Psoas muscle (tissue), 8 donors: ENCODE data around the gene MTMR10. TPM values are rescaled to one million over a fixed set of nuclear protein-coding genes. Genes with fewer than 3 reads are reported as not detected.

Experiments used
- ATAC-seq, 4 donors: fragments of 200-7000 bp; cut with Tn5 transposase; one replicate each; pipeline ENCODE4 v1.9.1; 2020; ENCODE audit warnings: moderate library complexity in 3 of 4, mild to moderate bottlenecking in 2 of 4
- DNase-seq, 2 donors: peaks; one replicate each; pipeline ENCODE4 v3.0.0-alpha.2; 2020
- H3K27ac ChIP-seq: fragments of 200-600 bp; one replicate; pipeline ENCODE4 v1.8.0; 2022
- H3K27me3 ChIP-seq, 3 donors: fragments of 200-600 bp in 1 of 3; one replicate each; pipeline versions ENCODE4 v1.6.1 to v1.8.0; 2013 to 2022; ENCODE audit warnings: low read length in 2 of 3, mild to moderate bottlenecking in 2 of 3, moderate library complexity in 1 of 3; ENCODE audit not compliant: insufficient read depth in 3 of 3
- H3K36me3 ChIP-seq, 2 donors: fragments of 200-600 bp in 1 of 2; one replicate each; pipeline versions ENCODE4 v1.6.1 to v1.8.0; 2013 to 2022; ENCODE audit warnings: low read depth in 1 of 2, mild to moderate bottlenecking in 1 of 2, moderate library complexity in 1 of 2; ENCODE audit not compliant: insufficient read depth in 1 of 2
- H3K4me1 ChIP-seq: fragments of 200-600 bp; one replicate; pipeline ENCODE4 v1.8.0; 2022
- H3K4me3 ChIP-seq: fragments of 200-600 bp; one replicate; pipeline ENCODE4 v1.8.0; 2022; ENCODE audit warnings: mild to moderate bottlenecking
- H3K9me3 ChIP-seq: fragments of 200-600 bp; one replicate; pipeline ENCODE4 v1.8.0; 2022
- CTCF ChIP-seq: fragments of 200-600 bp; IDR thresholded peaks from one replicate; pipeline ENCODE4 v1.8.0; 2022; ENCODE audit warnings: antibody characterized with exemption
- WGBS, 3 donors: extraction: QIAGEN DNeasy Blood & Tissue Kit; methylation state at CpG; one replicate each; pipeline versions ENCODE4 v1.1.6 to v1.1.7; 2013; 5-methylcytosine and 5-hydroxymethylcytosine counted together
- intact Hi-C, 2 donors: fragments of 100-400 bp; cut with DNase I; formaldehyde crosslinking; loops; one replicate each; pipeline versions ENCODE4 v1.11.0 to v1.14.2; 2022
- polyA plus RNA-seq, 3 donors: library from polyadenylated mRNA; stranded (reverse); fragments of 200-250 nt; gene quantifications; one replicate each; pipeline ENCODE4 v1.2.3, GENCODE V29; 2013
- total RNA-seq, 4 donors: library from RNA; stranded (reverse); fragmentation: NEBNext Ultra II Directional in 2 of 4; extraction: Animal tissue kit (Norgen Biotek cat#: 25700) in 2 of 4; gene quantifications; one replicate each; pipeline versions ENCODE4 v1.2.1 to v1.2.4, GENCODE V29; 2021 to 2023
- donor health status: healthy with polysubstance abuse.
- donor health status: DM: no; HTN: no; CAD: no; lungs with moderate emphysema.
- donor health status: Bipolar disorder and iron deficiency.
- donor health status: healthy.
- donor health status: DM: yes; HTN: yes; CAD: no.
- donor health status: DM: no; HTN: no; CAD: no.
- donor health status: DM: no; HTN: no; CAD: no.
- donor health status: DM: yes; HTN: yes; CAD: no.

Gene MTMR10
- total and polyA plus RNA-seq, 7 donors = 15.0 to 52.3 (median 28.0) TPM

DNA sequence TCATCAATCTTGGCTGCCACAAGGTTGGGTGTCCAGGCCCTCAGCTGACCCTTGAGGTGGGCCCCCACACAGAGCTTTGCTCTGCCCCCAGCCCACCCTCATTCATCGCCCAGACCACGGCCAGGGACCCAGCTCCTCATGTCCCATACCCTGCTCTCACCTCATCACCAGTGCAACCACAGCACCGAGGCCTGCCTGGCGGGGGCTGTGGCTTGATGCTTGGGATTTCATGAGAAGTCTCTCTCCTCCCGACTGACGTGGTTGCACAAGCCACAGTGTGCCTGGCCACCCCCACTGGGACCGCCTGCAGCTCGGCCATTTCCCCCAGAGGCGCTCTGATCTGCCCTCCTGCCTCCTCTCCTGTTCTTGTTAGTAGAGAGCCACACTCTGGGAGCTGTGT is 45.4 kb upstream of the MTMR10 start:
- no peak overlapping the region for H3K27ac ChIP-seq
- 80 to 87% (median 84%) methylated on average over 9 of the region's 9 CpGs for WGBS, 3 donors
- intact Hi-C loops = no loop called here
- TF ChIP-seq CTCF = no peak
- H3K27me3 ChIP-seq = peaks cover 0 to 3% (median 0%) of the 10 kb centered on the region in 3 donors
- no peaks in the 10 kb centered on the region for H3K4me1 ChIP-seq
- no peak for DNase-seq
- no peak for ATAC-seq
- H3K9me3 ChIP-seq = no peaks in the 10 kb centered on the region
- H3K36me3 ChIP-seq = no peaks in the 10 kb centered on the region
- H3K4me3 ChIP-seq = no peak overlapping the region

- Histone ChIP-seq H3K4me3 (no peak overlapping the region), H3K36me3 (no peaks in the 10 kb centered on the region), H3K4me1 (no peaks in the 10 kb centered on the region), H3K27ac (no peak overlapping the region), H3K27me3 (no peaks in the 10 kb centered on the region), H3K9me3 (no peaks in the 10 kb centered on the region)
- intact Hi-C loops = no loop called here
- TF ChIP-seq CTCF = no peak
- 89 to 91% (median 90%) methylated on average over 7 of the region's 7 CpGs for WGBS, 3 donors
- DNase-seq = no peak
- ATAC-seq = no peak
These were observed 44.2 kb upstream of the MTMR10 start for GRCh38 chr15:31035610-31036009.

DNA sequence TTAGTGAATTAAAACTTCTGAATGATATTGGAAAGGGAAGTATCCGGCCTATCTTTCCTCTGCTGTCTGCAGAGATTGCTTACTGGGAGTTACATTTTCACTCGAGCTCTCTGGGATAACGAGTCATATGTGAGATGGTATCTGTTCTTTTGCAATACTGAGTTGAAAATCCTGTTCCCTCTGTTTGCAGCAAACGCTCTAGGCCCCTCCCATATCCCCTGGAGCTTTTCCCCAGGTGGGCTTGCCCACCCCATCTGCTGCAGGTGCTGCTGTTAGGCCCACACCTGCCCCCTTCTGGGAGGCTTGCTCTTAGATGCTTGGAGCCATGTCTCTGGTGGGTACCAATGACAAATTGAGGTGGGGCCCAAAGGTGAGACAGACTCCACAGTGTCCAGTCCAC is 42.7 kb upstream of the MTMR10 start:
- no peak for ATAC-seq
- no peaks in the 10 kb centered on the region for H3K9me3 ChIP-seq
- H3K36me3 ChIP-seq = no peaks in the 10 kb centered on the region
- intact Hi-C loops = no loop called here
- no peak overlapping the region for H3K4me3 ChIP-seq
- H3K27me3 ChIP-seq = no peaks in the 10 kb centered on the region
- no peaks in the 10 kb centered on the region for H3K4me1 ChIP-seq
- H3K27ac ChIP-seq = no peak overlapping the region
- no peak for DNase-seq
- 63 to 72% (median 67%) methylated on average over 4 of the region's 4 CpGs for WGBS, 3 donors
- TF ChIP-seq CTCF = no peak

DNA sequence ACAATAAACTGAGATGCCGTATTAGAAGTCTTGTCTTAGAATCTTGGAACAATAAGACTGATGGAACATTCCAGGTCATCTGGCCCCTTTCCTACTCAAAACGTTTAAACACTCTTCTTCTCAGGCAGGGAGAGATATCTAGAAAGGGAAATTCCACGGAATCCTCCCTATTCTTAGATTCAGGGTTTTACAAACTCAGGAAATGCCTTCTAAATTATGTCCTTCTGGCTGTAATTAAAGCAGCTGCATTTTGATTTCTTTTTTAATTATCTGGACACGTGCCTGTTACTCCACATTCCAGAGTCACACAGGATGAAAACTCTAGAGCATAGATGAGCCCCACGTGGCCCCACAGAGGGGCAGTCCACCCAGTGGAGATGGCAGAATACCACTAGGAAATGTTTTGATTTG is 41.5 kb upstream of the MTMR10 start:
- Histone ChIP-seq H3K4me1 (no peaks in the 10 kb centered on the region), H3K9me3 (no peaks in the 10 kb centered on the region), H3K4me3 (no peak overlapping the region), H3K27ac (peak overlapping the region; percentile 9), H3K27me3 (no peaks in the 10 kb centered on the region), H3K36me3 (no peaks in the 10 kb centered on the region)
- intact Hi-C loops = no loop called here
- DNase-seq (no peak), ATAC-seq (no peak)
- TF ChIP-seq CTCF = no peak
- 23 to 25% (median 24%) methylated on average over 5 of the region's 5 CpGs for WGBS, 3 donors

DNA sequence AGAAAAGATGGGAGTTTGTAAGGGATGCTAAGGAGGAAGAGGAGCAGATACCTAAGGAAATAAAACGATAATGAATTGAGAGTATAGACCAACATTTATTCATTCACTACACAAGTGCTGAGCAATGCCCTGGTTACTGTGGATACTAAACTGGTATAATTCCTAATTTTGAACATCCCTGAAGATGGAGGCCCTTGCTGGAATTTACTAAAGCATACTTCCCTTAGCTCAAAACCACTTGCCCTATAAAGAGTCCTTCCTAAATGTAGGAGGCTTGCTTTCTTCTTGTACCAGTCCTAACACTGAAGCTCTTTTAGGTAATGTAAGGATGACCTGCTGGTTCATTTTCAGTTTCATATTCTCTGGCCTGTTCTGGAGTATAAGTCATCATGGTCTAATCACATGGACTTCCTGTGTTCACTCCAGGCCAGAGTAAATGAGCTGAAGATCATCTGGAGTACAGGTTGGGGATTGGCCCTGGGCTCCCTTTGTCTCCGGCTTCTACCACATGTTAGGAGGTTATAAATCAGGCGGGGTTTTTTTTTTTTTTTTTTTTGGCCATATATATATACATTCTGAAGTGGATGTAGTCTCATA is 40.1 kb upstream of the MTMR10 start:
- H3K27ac ChIP-seq = no peak overlapping the region
- no peak for TF ChIP-seq CTCF
- intact Hi-C loops = loop anchor here in 1 of 2 donors (2.0 kb wide), 1 partner anchor 27 kb away; no protein-coding TSS in a partner anchor
- peak in 1 of 4 donors; percentile 40 for ATAC-seq
- H3K9me3 ChIP-seq = no peaks in the 10 kb centered on the region
- no peak overlapping the region for H3K4me3 ChIP-seq
- H3K4me1 ChIP-seq = no peaks in the 10 kb centered on the region
- H3K27me3 ChIP-seq = no peaks in the 10 kb centered on the region
- 73 to 78% (median 75%) methylated on average over 3 of the region's 3 CpGs for WGBS, 3 donors
- DNase-seq = no peak
- no peaks in the 10 kb centered on the region for H3K36me3 ChIP-seq
